Skeletal muscle cell (primary cell): Measurements from ENCODE around the gene WDR26.

Source experiments
- DNase-seq: peaks from one replicate; pipeline ENCODE4 v3.0.0-alpha.2; 2010; ENCODE audit warnings: low read depth
- H3K4me3 ChIP-seq: 2 replicates; pipeline ENCODE4 v1.5.1; 2011; ENCODE audit warnings: low read depth, mild to moderate bottlenecking, control low read depth, low read length, moderate library complexity

The WDR26 gene

GRCh38 chr1:224404916-224405603 is 29.5 kb downstream of the WDR26 start:
- no peak for DNase-seq
- no peak overlapping the region for H3K4me3 ChIP-seq

DNA sequence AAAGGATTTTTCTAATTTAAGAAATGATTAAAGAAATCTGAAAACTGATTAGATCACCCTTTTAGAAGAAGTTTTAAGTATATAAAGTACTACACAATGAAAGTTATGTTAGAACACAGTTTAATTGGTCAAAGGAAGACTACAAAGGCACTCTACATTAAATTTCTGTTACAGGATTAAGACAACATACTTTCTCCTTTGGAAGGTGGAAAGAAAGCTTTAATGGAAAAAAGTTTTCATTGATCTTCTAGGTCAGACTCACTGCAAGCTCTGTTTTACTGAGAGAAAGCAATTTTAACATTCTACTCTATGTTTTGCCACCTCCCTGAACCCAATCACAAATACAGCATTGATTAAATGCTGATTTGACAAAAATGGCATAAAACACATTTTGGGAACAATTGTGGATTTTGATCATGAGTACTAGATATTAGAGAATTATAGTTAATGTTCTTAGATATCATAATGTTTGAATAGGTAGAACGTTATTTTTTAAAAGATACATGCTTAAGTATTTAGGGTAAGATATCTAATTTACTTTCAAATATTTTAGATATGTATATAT is 32.0 kb downstream of the WDR26 start:
- no peak for DNase-seq

DNA sequence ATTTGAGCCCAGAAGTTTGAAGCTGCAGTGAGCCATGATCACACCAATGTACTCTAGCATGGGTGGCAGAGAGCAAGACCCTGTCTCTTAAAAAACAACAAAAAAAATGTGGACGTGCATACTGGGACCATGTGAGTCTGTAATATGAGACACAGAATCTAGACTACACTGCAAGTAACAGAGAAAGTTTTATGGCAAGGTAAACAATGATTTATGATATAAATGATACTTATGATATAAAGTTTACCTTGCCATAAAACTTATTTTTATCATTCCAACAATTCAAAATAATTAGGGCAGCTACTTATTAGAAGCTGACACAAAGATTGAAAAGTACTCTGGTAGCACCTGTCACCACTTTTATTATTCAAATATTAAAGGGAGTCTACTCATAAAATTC is 34.7 kb downstream of the WDR26 start:
- no peak overlapping the region for H3K4me3 ChIP-seq
- DNase-seq, result no peak

More for the DNA sequence above, 32.0 kb downstream of the WDR26 start:
- no peak overlapping the region for H3K4me3 ChIP-seq

GRCh38 chr1:224393294-224393693 is 41.3 kb downstream of the WDR26 start:
- DNase-seq, result no peak
- H3K4me3 ChIP-seq, result no peak overlapping the region

- no peak for DNase-seq
- no peak overlapping the region for H3K4me3 ChIP-seq
Observed at GRCh38 chr1:224392411-224393249, 42.0 kb downstream of the WDR26 start.

DNA sequence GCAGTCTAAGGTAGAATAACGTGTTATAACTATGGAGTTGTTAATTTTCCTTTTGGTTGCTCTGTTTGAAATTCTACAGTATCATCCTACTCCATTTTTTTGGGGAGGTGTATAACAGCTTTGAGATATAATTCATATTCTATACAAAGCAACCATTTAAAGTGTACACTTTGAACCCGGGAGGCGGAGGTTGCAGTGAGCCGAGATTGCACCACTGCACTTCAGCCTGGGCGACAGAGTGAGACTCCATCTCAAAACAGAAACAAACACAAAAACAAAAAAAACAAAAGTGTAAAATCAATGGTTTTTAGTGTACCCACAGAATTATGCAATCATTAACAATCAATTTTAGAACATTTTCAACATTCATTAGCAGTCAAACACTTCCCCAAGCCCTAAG is 44.1 kb downstream of the WDR26 start:
- no peak for DNase-seq

DNA sequence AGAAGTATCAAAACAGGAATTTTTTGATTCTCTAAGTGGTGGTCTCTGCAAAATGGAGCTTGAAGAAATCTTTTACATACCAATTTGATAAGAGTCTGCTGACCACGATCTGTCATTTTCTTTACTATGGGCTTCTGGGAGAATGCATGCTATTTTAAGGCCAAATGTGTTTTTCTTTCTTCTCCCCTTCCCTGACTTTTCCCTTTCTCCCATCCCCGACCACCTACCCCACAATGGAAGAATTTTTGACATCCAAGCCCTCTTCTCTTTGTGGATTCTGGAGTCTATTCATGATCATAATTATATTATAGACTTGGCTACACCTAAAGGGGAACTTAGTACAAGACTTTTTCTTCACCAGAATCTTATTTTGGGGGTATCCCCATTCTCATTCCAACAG is 46.7 kb downstream of the WDR26 start:
- no peak for DNase-seq
- H3K4me3 ChIP-seq, result no peak overlapping the region

More for the DNA sequence above, 44.1 kb downstream of the WDR26 start:
- H3K4me3 ChIP-seq, result no peak overlapping the region

DNA sequence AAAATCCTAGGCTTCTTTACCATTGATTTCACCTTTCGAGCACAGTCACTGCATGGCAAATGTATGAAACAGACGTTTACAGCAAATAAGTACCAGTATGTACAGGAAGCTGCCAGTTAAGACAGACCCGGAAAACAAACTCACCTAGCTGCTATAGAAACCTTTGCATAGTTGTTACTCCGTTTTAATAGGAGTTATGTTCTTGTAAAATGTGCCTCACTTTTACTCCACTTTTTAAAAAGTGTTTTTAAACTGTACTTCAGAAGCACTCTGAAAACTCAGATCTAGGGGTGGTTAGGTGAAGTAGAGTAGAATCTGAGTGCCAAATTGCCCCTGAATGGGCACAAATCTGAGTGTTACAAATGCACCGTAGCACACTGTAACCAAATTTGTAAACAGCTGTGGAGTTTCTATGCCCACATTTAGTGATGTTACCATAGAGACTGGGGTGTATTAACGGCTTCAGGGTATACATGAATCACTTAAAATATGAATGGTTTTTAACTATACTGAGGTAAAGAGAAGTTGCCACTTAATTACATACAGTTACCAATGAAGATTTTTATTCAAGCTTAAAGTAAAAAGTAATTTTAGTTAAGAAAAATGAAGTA is 47.2 kb downstream of the WDR26 start:
- DNase-seq, result no peak
- H3K4me3 ChIP-seq, result no peak overlapping the region

GRCh38 chr1:224383218-224383617 is 51.4 kb downstream of the WDR26 start:
- DNase-seq, result no peak
- H3K4me3 ChIP-seq, result no peak overlapping the region

GRCh38 chr1:224381880-224382548 is 52.6 kb downstream of the WDR26 start:
- H3K4me3 ChIP-seq, result no peak overlapping the region
- DNase-seq, result no peak

- H3K4me3 ChIP-seq, result no peak overlapping the region
- DNase-seq, result no peak
Observed at GRCh38 chr1:224380003-224380402, 54.6 kb downstream of the WDR26 start.

DNA sequence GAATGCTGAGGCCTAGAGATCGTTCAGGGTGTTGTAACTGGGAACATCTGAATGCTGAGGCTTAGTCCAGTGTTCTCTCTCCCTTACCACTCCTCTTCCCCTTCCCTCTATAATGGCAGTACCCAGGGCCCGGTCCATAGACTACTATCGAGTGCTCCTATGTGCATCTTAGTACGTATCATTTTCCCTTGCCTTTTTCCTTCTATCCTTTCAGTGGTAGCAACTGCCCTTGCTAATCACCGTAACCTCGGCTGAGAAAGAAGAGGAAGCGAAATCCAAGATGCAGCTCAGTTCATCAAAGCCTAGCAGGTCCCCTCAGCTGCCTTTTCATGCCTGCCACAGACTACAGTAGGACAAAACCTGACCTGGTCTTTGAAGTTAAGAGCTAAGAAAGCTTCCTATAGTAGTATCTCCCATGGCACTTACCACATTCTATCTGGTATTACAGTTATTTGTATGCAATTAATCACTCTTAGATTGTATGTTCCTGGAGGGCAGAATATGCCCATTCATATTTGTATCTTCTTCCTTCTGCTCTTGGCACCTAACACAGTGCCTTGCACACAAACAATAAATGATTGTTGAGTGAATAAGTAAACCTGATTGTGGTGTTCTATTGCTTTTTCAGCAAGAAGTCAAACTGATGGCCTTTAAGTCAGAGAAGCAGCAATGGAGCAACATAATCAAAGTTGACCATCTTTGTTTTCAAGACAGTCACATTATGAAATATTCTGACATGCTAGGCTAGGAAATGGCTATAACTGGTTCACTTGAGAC is 55.6 kb downstream of the WDR26 start:
- DNase-seq, result no peak

GRCh38 chr1:224377676-224378006 is 57.0 kb downstream of the WDR26 start:
- DNase-seq, result no peak
- H3K4me3 ChIP-seq, result no peak overlapping the region

More for the DNA sequence above, 55.6 kb downstream of the WDR26 start:
- no peak overlapping the region for H3K4me3 ChIP-seq

DNA sequence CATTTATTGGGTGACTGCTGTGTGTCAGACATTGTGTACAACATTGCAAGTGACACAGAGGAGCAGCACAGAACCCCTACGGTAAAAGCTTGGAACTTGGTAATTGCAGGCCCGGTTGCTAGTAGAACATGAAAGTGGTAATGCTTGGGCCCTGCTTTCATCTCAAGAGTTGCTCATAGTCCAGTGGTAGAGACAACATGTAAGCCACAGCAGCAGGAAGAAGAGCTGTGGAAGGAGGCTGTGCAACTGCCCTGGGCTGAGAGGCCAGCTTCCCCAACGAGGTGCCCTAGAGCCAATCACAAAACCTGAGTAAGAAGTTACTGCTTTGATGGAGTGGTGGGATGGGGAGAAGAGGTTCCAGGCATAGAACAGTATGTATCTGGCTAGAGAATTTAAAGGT is 59.5 kb downstream of the WDR26 start:
- DNase-seq, result no peak
- H3K4me3 ChIP-seq, result no peak overlapping the region

DNA sequence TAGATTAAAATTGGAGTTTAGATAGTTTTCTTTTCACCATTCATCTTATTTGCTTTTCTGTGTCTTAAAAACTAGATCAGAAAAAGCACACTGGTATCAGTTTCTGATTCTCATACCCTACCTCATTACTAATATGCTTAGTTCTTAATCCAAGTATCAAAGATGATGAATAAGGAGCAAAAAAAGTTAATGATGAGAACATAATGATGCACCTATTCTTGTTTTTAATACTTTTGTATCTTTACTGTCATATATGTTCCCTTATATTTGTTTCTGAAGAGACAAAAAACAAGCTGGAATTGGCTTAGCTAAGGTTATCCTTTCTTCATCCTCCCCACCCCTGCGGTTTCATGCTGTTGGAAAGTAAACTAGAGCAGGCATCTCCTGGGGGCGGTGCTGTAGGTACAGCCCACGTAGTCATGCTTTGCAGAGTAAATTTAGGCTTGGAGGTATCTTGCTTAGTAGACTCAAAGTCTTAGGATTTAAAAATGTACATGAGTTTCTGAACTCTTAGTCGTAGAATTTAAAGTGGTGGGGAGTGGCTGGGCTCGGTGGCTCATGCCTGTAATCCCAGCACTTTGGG is 61.5 kb downstream of the WDR26 start:
- H3K4me3 ChIP-seq, result no peak overlapping the region
- DNase-seq, result no peak

DNA sequence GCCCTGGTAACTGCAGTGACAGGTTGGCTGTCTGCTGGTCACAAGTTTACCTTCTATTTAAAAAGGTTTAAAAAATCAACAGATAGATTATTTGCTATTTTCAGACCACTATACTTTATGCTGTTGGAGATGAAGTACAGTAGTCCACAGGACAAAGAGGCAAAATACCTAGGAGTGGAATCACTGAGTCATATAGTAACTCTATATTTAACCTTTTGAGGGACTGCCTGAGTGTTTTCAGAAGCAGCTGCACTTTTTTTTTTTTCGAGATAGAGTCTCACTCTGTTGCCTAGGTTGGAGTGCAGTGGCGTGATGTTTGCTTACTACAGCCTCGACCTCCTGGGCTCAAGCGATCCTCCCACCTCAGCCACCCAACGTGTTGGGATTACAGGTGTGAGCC is 66.2 kb downstream of the WDR26 start:
- DNase-seq, result no peak
- no peak overlapping the region for H3K4me3 ChIP-seq

GRCh38 chr1:224359207-224359606 is 75.4 kb downstream of the WDR26 start:
- no peak overlapping the region for H3K4me3 ChIP-seq
- no peak for DNase-seq

- peak overlapping the region; percentile 82 for H3K4me3 ChIP-seq
Observed at GRCh38 chr1:224358237-224358636, 76.4 kb downstream of the WDR26 start.

More at GRCh38 chr1:224358237-224358636, 76.4 kb downstream of the WDR26 start:
- no peak for DNase-seq
